Activated T-cell treated with anti-CD3 and anti-CD28 coated beads for 1 hour (primary cell): ENCODE data around the gene SLC23A1.

Source experiments
- DNase-seq: peaks from one replicate; pipeline ENCODE4 v3.0.0-alpha.2; 2020; ENCODE audit warnings: low read depth

Gene SLC23A1

DNA sequence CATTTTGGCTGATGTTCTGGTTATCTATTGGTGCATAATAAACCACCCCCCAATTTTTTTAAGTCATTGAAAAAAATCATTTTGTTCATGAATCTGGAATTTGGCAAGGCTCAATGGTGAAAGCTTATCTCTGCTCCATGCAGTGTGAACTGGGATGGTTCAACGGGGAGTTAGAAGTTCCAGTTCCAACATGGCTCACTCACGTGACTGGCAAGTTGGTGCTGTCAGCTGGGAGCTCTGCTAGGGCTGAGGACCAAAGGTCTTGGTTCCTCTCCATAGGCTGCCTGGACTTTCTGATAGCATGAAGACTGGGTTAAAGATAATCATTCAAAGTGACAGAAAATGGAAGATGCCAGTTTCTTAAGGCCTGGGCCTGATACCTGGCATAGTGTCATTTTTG, 23.9 kb upstream of the SLC23A1 start:
- DNase-seq = no peak

DNA sequence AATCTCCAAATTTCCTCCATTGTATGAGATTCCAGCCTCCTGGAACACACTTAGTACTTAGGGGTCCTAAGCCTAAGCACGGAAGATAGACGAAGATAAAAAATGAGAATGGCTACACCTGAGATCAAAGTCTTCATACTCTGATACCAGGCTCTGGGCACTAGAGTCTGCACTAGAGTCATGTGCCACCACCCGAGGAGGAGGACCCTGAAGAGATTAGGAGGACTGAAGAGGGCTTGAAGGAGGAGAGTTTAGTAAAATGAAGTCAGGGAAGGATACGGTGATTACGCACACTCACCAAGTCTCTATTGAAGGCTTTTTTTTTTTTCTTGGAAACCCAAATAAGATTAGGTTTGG, 21.4 kb upstream of the SLC23A1 start:
- DNase-seq = no peak

DNA sequence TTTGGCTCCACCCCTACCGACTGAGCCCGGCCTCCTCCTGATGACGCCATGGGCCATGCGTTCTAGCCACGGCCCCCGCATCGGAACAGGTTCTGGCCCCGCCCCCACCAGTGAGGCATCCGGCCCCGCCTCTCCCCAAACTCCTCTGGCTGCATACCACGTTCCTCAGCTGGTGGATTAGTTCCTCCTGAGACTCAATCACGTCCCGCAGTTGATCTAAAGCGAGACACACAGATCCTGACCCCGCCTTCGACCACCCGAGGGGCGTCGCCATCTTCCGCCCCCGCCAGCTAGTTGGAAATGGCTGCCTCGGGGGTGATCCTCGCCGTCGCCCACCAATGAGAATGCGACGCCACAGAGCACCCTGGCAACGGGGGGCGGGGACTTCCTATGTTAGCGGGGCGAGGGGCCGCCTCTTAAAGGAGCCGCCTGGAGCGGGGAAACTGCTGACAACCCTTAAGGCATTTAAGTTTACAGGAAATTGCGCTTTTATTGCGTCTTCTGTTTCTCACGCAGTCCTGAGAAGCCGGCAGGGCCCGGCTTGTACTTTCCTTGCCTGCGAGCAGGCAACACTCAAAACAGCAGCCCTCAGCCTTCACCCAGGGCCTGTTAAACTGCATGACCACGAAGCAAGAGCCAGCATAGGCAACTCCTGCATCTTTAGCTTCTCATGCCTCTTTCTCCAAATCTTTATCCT, 20.8 kb upstream of the SLC23A1 start, which contains the start of gene SPATA24:
SPATA24 (minus strand) TSS at position 303 of the 697 bp plus-strand sequence; CDS start at position 274, 29 bp downstream.
- DNase-seq = peak; percentile 97

DNA sequence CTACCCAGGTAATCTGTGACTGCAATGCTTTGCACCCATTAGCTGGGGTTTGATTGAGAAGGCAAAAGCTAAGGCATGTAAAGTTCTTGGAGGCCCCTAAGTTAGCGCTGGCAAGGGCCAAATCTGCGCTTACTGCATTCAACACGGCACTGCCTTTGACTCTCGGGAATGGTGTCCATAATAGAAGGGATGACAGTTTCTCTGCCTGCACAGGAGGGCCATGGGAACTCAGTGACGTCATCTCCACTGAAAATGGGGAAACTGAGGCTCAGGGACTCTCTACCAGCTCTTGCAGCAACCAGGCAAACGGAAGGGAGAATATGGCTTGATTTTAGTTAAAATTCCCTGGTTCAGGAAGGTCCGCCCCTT, 20.3 kb upstream of the SLC23A1 start:
- no peak for DNase-seq

DNA sequence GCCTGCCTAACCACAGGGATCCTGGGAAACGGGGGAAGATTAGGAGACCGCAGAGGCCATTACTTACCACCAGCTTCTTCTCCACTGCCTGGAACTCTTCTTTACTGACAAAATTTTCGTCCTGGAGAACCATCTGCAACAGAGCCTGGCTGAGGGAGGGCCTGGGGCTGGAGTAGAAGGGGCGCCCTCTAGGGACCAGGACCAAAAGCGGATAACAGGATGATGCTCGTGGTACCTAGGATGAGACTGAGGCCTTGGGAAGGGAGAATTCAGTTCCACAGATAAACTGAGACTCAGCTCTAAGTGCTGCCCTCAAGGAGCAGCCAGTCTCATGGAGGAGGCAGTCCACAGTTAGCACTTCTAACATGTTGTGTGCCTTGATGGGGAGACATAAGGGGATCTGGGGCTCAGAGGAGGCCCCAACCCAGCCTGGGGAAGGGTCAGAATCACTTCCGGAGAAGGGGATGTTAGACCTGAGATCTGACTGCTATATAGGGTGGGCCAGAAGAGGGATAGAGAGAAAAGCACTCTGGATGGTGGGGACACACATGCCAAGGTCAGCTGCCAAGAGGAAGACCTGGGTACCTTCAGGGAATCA, 19.6 kb upstream of the SLC23A1 start:
- no peak for DNase-seq

DNA sequence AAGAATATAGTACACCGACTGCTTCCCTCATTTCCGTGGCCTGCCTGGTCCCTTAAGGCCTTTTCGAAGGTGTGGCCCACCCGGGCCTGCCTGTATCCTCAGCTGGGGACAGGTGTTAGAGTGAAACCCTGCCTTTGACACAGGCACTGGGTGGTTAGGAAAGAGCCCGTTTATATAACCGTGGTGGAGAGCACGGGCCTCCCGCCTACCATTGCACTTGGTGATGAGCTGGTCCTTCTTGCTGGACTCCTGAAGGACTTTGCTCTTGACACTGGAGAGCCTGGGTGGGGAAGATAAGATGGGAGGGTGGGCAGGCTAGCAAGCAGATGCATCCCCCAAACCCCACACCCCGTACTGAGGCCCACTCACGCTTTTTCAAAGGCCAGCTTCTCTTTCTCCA, 18.4 kb upstream of the SLC23A1 start:
- no peak for DNase-seq

DNA sequence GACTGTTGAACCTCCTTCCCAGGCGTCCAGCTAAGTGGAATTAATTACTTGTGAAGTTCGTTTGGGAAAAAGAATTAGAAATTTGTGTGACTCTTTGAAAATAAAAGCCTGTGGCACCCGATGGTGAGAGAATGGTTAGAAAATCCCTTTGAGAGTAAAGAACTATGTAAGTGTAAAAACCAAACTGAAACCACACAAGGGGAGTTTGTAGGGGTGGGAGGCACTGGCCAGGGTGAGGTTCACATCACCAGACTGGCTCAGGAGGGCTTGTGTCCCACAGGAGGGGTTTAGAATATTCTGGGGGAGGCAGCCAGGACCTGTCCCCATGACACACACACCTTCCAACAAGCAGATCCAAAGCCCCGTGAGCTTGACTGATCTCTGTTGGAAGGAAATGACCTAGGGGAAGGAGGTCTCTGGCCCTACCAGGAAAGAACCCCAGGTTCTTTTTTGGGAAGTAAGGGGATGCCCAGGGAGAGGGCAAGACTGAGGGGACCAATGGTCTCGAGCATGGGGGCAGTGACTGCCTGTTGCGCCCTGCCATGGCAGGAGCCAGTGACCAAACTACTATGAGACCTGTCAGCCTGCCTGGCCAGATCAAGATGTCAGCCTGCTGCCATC, 16.5 kb upstream of the SLC23A1 start:
- DNase-seq = no peak

DNA sequence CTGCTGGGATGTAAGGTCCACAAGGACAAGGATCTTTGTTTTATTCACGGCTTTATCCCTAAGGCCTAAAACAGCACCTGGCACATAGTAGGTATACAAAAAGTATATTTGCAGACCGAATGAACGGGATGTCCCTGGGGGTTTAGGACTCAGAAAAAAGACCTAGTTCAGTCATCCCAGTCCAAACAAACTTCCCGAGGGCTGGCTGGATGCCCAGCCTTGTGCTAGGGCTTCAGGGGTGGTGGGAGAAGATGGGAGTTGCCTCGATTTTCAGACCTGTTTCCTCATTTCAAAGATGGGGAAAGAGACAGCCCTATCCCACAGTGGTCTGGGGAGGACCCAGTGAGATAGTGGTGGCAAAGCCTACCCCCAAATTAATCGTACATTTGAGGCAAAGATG, 14.8 kb upstream of the SLC23A1 start:
- DNase-seq = no peak

DNA sequence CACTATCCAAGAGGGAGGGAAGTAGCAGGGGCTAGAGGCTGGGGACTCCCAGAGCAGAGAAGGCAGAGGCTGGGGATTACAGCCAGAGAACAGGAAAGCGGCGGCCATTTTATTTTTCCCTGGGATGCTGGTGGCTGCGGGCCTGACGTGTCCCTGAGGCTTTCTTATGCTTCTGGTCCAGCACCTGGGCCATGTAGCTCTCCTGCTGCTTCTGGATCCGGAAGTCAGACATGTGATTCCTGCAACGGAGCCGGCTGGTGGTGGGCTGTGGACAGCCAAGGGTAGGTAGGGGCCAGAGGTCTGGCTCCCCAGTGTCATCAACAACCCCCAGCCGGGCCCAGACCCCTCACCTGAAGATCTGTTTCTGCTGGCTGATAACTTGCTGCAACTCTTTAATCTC, 13.6 kb upstream of the SLC23A1 start:
- no peak for DNase-seq

DNA sequence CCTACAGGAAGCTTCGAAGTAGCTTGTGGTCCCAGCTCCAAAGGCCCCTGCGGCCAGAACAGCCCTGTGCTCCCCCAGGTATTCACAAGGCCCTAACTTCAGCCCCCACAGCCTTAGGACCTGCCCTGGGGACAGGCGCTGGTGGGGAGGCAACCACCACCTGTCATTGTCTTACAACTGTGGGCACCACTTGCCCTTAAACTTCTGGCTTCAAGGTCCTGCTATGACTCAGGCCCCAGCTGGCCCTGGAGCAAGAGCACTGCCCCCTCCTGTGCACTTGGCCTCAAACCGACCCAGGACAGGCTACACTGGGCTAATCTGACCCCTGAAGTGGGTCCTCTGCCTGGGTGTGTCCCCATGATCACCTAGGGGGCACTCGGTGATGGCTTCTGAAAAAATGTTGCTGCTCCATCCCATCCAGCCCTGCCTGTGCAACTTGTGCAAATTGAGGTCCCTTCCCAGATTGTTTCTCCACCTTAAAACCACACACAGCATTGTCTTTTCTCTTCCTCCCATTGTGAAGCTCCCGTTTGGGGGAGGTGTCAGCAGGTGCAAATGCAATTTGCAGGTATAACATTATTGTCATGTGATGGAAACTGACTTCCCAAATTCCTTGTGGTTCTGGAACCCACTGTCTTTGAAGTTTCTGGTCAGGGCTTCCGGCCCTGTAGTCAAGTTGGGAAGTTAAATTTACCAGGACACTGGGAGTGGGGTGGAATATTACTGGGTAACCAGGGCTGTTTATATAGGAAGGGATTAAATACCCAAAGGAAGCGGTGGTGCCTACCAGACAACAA, 12.9 kb upstream of the SLC23A1 start:
- DNase-seq = no peak

DNA sequence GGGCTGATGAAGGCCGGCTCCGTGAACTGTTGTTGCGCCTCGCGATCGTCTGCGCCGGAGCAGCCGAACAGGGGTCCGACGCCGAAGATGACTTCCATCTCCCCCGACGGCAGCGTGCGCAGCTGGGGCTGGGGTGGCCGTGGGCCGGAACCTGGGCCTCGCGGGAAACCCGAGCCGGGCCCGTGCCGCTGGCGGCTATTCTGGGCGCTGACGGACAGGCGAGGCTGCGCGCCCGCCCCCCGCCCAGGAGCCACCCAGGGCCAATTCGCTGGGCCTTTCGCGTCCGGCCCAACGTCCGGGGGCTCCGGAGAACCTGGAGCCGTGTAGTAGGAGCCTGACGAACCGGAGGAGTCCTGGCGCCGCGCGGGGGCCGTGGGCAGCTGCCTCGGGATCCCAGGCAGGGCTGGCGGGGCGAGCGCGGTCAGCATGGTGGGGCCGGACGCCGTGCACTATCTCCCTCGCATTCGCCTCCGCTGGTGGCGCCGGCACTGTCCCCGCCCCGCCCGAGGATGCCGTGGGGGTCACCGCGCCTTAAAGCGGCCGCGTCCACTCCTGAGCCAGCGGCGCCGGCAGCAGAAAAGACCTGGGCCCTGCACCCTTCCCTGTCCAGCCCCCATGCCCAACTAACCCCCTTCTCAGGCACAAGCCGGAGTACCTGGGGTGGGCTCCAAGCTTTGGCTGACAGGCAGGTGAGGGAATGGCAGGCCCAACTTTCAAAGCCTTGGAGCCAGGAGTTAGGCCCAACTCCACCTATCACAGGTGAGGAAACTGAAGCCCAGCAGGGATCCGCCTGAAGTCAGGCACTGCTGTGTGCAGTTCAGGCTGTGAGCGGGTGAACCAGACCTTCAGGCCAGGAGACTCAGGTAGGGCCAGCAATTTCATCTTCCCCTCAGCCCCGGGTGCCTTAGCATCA, 11.8 kb upstream of the SLC23A1 start, which contains the start of gene PROB1:
PROB1 (minus strand) TSS at position 451 of the 913 bp plus-strand sequence; CDS start at position 428, 23 bp downstream.
- no peak for DNase-seq

DNA sequence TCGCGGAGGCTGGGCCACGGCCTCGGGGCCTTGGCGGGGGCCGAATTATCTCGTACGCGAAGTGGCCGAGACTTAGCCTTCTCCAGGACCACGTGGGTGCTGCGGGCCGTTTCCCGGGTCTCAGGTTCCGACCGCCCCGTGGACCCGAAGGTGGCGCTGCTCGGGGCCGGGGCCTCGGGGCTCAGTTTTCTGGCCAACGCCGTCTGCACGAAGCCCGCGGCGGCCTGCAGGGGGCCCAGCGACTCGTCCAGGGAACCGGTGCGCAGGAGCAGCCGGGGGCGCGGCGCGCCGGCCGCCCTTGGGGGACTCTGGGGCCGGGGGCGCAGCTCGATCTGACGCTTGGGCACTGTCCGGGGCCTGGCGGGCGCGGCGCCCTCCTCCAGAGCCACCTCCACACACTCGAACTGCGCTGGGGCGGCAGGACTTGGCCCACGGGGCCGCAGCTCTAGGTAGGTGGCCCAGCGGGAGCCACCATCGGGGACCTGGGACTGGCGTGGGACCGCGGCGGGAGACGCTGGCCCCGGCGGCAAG, 11.1 kb upstream of the SLC23A1 start:
- no peak for DNase-seq

DNA sequence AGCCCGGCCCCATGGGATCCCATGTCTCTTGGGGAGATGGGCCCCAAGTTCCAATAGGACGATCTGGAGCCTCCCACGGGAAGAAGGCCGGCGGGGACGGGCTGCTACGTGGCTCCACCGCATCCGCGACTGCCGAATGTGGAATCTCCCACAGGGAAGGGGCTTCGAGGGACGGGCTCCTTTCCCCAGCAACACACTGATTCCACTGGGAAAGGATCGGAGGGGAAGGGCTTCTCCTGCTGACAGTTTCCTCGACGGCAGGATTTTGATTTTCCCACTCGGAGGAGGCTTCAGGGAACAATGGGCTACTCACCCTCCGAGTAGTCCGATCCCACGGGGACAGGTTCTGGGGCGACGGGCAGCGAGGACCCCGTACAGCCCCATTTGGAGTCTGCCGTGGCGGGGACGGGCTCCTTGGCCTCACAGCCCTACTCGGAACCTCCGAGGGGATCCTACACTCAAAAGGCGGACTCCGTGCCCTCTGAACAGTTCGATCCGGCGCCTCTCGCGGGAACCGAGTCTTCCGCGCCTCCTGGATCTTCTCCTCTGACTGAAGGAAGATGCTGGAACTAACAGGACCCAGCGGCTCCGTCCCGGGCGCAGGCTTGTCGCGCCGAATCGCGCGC, 10.5 kb upstream of the SLC23A1 start:
- no peak for DNase-seq

DNA sequence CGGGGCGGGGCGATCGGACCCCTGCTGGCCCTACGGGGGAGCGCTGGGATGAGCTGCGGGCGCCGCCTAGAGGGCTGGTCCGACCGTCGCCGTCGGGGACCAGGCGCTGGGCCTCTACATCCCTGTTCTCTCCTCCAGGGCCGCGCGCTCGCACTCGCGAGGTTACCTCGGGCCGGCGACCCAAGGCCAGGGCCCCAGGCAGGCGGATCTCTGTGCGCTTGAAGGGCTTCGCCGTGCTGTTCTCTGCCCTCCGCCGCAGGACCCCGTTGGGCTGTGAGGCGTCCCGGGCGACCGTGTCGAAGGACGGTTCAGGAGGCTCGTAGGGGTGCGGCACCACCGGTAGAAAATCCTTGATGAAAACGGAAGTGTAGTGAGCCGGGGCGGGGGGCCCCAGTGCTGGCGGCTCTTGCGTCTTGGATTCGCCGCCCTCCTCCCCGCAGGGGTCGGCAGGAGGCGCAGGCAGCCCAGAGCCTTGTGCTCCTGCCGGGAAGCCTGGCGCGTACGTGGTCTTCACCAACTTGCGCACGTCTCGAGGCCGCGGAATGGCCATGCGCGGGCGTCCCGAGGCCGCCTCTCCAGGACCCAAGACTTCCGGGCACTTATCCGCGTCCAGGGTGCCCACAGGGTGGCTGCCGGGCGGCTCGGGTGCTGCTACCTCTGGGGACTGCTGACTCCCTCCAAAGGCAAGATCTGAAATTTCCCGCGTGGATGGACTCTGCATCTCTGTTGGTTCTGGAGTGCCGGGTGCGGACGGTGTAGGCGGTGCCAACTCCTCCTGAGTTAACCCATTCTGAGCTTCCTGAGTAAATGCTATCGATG, 9.8 kb upstream of the SLC23A1 start:
- DNase-seq = peak; percentile 61

DNA sequence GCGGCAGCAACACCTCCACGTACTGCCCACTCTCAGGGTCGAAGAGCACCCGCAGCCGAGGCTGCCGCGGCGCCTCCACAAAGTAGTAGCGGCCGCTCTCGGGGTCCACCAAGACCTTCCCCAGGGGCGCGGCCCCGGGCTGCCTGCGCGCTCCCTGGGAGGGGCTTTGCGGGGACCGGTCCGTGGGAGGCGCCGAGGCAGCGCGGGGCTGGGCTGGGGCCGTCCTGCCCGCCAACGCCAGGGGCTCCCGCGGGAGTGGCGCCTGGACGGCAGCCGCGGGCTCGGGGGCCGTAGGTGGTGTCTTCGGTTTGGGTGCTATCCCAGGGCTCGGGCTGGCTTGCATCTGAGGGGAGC, 9.2 kb upstream of the SLC23A1 start:
- DNase-seq = no peak

DNA sequence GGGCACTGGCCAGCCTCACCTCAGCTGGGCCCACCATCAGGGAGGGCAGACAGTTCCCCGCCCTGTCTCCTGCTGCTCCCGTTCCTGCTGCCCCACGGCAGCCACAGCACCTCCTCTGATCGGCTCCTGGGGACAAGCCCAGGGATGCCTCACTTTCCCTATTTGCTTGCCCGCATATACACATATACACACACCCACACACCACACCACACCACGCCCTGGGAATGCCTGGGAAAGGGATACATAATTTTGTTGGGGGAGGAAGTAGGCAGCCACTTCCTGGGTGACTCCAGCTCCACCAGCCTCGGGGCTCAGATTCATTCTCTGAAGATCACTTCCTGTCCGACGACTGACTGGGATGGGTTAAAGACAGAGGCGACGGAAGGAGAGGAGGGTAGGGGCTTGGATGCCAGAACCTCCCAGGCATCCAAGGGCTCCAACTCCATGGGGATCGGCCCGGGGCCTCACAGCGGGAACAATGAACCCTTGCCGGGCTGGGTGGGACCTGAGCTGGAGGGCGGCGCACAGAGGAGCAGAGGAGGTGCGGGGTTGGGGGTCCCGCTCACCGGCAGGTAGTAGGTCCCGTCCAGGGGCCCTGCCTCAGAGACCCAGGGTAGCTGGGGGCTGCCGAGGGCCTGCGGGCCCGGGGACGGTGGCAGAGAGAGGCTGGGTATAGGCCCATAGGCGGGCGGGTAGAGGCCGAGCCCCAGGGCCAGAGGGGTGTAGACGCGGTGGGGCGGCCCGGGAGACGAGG, 8.7 kb upstream of the SLC23A1 start:
- no peak for DNase-seq

DNA sequence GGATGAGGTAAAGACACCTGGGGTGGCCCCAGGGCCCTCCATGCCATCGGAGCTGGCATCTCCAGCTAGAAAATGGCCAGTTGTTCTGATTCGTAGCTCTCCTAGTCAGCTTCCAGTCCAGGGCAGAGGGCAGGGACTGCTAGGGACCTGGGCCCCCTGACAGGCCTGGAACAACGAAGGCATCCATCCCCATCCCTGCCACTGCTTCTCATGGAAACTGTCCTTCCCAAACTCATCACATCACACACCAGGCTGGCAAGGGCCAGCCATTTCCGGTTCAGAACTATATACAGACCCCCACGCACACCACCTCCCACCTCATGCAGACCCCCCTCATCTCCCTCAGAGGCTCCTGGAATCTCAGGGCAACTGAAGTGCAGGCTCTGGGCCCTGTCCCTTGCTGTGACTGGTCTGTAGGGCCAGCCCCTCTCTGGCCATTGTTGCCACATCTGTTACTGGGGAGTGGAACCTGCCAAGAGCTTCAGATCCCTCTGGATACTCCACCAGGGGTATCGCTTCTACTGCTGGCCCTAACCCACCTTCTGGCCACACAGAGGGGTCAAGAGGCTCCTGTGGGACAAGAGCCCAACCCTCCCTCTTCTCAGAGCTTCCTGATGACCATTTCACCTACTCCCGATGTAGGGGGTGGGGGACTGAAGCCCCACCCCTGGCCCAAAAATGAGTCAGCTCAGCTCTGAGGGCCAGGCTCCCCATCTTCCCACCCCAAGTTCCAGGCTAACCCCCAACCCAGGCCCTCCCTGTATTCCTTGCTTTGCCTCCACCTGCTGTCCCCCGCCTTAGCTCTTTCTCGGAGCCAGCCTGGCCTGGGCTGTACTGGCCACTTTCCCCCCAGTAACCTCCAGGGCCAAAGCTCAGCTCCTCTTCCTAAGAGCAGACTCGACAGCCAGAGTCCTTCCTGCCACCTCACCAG, 7.8 kb upstream of the SLC23A1 start:
- no peak for DNase-seq
